Body of pancreas (tissue), 4 donors: ENCODE results near the gene TSFM. TPM values are rescaled to one million over a fixed set of nuclear protein-coding genes. Genes with fewer than 3 reads are reported as not detected.

ENCODE experiments used
- ATAC-seq: fragments of 150-250 bp; one replicate; pipeline ENCODE4 v1.9.1; 2016
- DNase-seq, 4 donors: peaks; one replicate each; pipeline ENCODE4 v3.0.0-alpha.2; 2019
- H3K27ac ChIP-seq, 4 donors: fragments of 200-600 bp; sonication (generic); 1 replicate in 3 of 4; 2 replicates in 1 of 4; pipeline versions ENCODE4 v1.5.1 to v1.6.1; 2016 to 2019; ENCODE audit warnings: mild to moderate bottlenecking in 1 of 4, mixed read lengths in 1 of 4, moderate library complexity in 1 of 4
- H3K27me3 ChIP-seq, 2 donors: fragments of 200-600 bp; sonication (generic); one replicate each; pipeline ENCODE4 v1.6.0; 2016; ENCODE audit warnings: mild to moderate bottlenecking in 1 of 2
- H3K36me3 ChIP-seq, 2 donors: fragments of 200-600 bp; sonication (generic); replicated peaks in 1 of 2; 2 replicates each; pipeline ENCODE4 v1.5.1; 2016; ENCODE audit warnings: low read depth in 2 of 2; ENCODE audit not compliant: insufficient read depth in 1 of 2
- H3K4me1 ChIP-seq: fragments of 200-600 bp; sonication (generic); one replicate; pipeline ENCODE4 v1.6.0; 2016
- H3K4me3 ChIP-seq, 2 donors: fragments of 200-600 bp; sonication (generic); 1 replicate in 1 of 2; 2 replicates in 1 of 2; pipeline ENCODE4 v1.5.1; 2016 to 2019
- H3K9me3 ChIP-seq, 3 donors: fragments of 200-600 bp; sonication (generic); 1 replicate in 2 of 3; 2 replicates in 1 of 3; pipeline ENCODE4 v1.5.1; 2016
- POLR2A ChIP-seq, 3 donors: fragments of 450-650 bp; IDR thresholded peaks; one replicate each; pipeline ENCODE4 v1.6.1; 2016; ENCODE audit warnings: antibody characterized with exemption in 3 of 3, mild to moderate bottlenecking in 2 of 3
- WGBS, 2 donors: methylation state at CpG; one replicate each; pipeline ENCODE4 v1.1.5; 2017; 5-methylcytosine and 5-hydroxymethylcytosine counted together
- intact Hi-C: fragments of 100-400 bp; cut with DNase I; formaldehyde crosslinking; loops from one replicate; pipeline ENCODE4 v1.15.1; 2023
- total RNA-seq, 2 donors: library from RNA; depleted of rRNA; stranded (reverse); fragments of >200 nt; gene quantifications; one replicate each; pipeline ENCODE4 v1.1.0, GENCODE V29; 2016
- TF ChIP-seq, protein P1 (sequence below), 7 experiments: fragments of 450-650 bp in 4 of 7; fragments of 200-600 bp in 3 of 7; sonication (generic) in 3 of 7; IDR thresholded peaks; one replicate each; pipeline ENCODE4 v1.5.1; 2016 to 2019; ENCODE audit warnings: antibody characterized with exemption in 7 of 7

The TSFM gene
- total RNA-seq, 2 donors from 2014 or later, result 9.2 to 18.4 TPM

DNA sequence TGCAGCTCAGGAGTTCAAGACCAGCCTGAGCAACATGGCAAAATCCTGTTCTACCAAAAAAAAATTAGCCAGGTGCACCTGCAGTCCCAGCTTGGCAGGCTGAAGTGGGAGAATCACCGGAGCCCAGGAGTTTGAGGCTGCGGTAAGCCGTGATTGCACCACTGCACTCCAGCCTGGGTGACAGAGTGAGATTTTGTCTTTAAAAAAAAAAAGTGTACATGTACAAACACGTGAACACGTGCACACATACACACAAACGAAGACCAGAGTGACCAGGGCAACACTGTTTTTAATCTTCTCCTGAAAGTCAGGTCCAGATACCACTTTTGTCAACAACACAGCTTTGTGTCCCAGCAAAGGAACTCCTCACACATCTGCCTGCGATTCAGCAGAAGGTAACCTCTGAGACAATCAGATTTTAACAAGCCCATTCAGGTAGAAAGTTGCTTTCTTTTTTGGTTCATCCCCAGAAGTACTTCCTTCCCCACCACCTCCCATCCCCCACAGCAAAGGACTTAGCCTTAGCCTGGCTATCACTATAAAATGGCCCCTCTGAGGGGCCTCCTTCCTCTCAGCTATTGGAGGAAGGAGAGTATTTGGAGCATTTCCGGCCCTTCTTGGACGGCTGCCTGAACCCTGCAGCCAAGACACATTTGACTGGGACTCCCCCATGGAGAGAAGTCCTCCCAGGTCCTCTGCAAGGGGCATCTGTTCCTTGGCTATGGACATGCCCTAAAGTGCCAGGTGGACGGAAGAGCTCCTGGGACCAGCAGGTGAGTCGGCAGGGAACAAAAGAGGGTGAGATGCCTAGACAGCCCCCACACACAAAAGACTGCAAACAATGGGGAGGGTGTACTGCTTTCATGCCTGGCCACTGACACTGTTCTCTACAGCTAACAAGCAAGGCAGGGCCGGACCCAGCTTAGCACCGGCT lies 54.1 kb downstream of the TSFM start:
- H3K9me3 ChIP-seq, result no peaks in the 10 kb centered on the region
- ATAC-seq, result peak; percentile 21
- peaks cover 97% of the 10 kb centered on the region for H3K4me1 ChIP-seq
- peak overlapping the region in 3 of 4 donors; percentile 17 to 100 (median 55) for H3K27ac ChIP-seq
- H3K27me3 ChIP-seq, result no peaks in the 10 kb centered on the region
- TF ChIP-seq POLR2A (IDR thresholded peaks at IDR 0.05), result no peak
- no peak overlapping the region for H3K4me3 ChIP-seq
- DNase-seq, result peak; percentile 49 to 66 (median 60)
- H3K36me3 ChIP-seq, result no peaks in the 10 kb centered on the region
- intact Hi-C loops, result no loop called here
- 9 to 10% methylated on average over 13 of the region's 13 CpGs for WGBS, 2 donors

DNA sequence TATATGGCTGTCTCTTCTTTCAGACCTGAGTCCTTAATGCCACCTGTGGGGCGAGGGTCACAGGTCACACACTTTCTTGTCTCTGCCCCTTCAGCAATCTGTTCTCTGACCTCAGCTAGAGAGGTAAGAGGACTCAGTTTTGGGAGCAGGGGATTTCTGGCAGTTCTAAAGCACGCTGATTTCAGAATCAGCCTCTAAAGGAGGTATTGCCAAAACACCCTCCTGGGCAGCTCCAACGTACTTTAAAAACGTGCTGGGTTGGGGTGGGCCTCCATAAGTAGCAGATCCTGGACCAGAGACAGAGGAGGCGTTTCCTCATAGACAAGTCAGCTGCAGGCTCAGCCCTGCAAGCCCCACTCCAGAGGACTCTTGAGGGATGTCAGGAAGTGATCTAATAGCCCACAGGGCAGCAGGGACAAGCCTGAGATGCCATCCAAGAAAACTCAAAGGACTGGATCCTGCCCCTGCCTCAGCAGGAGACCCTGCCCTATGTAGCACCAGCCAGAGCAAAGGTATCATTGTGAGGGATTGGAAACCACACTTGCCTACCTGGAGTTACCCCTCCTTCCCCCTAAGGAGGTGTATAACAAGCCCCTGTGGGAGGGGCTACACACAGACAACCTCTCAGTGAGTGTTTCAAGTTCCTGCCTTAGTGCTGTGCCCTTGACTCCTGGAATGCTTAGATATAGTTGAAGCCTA lies 55.4 kb downstream of the TSFM start:
- intact Hi-C loops, result no loop called here
- 21 to 27% methylated on average over 4 to 5 of the region's 5 CpGs for WGBS, 2 donors

DNA sequence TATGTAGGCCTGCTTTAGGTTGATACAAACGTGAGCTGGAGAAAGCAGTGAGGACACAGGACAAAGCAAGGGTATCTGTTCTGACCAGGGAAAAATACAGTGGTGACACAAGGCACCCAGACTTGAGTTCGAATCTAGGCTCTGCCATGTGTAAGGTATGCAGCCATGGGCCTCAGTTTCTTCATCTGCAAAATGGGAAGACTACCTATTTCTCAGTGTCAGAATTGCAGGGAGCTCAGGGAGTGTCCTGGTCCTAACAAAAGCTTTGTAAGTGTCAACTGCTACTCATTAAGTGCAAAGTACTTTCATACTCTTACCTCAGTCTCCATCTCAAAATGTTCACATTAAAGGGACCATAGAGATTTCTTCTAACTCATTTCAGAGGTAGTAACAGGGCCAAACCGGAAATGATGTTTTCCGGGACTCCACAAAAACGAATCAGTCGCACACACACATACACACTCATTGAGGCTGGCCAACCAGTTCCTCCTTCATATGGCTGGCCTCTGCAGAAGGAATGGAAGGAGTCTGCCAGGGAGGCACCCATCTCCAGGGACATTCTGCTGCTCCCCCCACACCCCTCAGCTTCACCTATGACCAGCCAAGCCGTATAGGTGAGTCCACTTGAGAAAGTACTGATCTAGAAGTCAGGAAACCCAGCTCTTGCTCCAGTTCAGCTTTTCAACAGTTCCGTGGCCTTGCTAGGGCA lies 56.2 kb downstream of the TSFM start:
- intact Hi-C loops, result no loop called here

More for the DNA sequence above, 55.4 kb downstream of the TSFM start:
- Histone ChIP-seq H3K4me1 (peaks cover 99% of the 10 kb centered on the region), H3K9me3 (no peaks in the 10 kb centered on the region), H3K4me3 (no peak overlapping the region), H3K36me3 (no peaks in the 10 kb centered on the region), H3K27me3 (no peaks in the 10 kb centered on the region), H3K27ac (peak overlapping the region in 2 of 4 donors; percentile 29 to 100)
- ATAC-seq, result no peak
- no peak for DNase-seq
- TF ChIP-seq POLR2A (IDR thresholded peaks at IDR 0.05), result no peak
- TF ChIP-seq, protein P1, sequence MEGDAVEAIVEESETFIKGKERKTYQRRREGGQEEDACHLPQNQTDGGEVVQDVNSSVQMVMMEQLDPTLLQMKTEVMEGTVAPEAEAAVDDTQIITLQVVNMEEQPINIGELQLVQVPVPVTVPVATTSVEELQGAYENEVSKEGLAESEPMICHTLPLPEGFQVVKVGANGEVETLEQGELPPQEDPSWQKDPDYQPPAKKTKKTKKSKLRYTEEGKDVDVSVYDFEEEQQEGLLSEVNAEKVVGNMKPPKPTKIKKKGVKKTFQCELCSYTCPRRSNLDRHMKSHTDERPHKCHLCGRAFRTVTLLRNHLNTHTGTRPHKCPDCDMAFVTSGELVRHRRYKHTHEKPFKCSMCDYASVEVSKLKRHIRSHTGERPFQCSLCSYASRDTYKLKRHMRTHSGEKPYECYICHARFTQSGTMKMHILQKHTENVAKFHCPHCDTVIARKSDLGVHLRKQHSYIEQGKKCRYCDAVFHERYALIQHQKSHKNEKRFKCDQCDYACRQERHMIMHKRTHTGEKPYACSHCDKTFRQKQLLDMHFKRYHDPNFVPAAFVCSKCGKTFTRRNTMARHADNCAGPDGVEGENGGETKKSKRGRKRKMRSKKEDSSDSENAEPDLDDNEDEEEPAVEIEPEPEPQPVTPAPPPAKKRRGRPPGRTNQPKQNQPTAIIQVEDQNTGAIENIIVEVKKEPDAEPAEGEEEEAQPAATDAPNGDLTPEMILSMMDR (IDR thresholded peaks at IDR 0.05), result no peak

DNA sequence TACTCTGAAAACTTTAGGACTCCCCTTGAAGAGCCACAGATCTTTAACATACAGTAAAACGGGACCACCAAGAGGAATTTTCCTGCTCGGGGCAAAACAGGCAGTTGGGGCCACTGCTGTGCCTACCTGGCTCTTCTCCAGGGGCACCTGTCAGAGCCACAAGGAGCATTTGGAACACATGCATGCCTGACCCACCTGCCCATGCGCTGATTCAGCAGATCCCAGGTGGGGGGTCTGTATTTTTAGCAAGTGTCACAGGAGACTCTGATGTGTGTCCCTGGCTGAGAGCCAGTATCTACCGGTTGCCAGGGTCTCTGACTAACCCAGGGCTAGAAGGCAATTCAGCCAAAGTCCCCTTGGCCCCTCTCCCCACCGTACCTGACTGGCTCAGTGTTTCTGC lies 57.4 kb downstream of the TSFM start:
- Histone ChIP-seq H3K27me3 (no peaks in the 10 kb centered on the region), H3K4me1 (peaks cover 95% of the 10 kb centered on the region), H3K27ac (peak overlapping the region in 3 of 4 donors; percentile 29 to 100 (median 57)), H3K9me3 (no peaks in the 10 kb centered on the region), H3K36me3 (no peaks in the 10 kb centered on the region), H3K4me3 (no peak overlapping the region)
- WGBS, 2 donors, result 18 to 24% methylated on average over 5 of the region's 5 CpGs
- intact Hi-C loops, result no loop called here
- ATAC-seq (no peak), DNase-seq (peak in 3 of 4 donors; percentile 35 to 51 (median 42))
- TF ChIP-seq, protein P1 (IDR thresholded peaks at IDR 0.05), result no peak
- no peak for TF ChIP-seq POLR2A (IDR thresholded peaks at IDR 0.05)

More for the DNA sequence above, 56.2 kb downstream of the TSFM start:
- H3K9me3 ChIP-seq, result no peaks in the 10 kb centered on the region
- no peaks in the 10 kb centered on the region for H3K36me3 ChIP-seq
- no peak for ATAC-seq
- DNase-seq, result no peak
- peak overlapping the region in 2 of 4 donors; percentile 57 to 100 for H3K27ac ChIP-seq
- peaks cover 99% of the 10 kb centered on the region for H3K4me1 ChIP-seq
- H3K4me3 ChIP-seq, result no peak overlapping the region
- TF ChIP-seq, protein P1 (IDR thresholded peaks at IDR 0.05), result no peak
- no peak for TF ChIP-seq POLR2A (IDR thresholded peaks at IDR 0.05)
- no peaks in the 10 kb centered on the region for H3K27me3 ChIP-seq
- 45 to 55% methylated on average over 8 of the region's 8 CpGs for WGBS, 2 donors
